Esophagus muscularis mucosa (tissue), 4 donors: Measurements from ENCODE around the gene CNPY4. TPM values are rescaled to one million over a fixed set of nuclear protein-coding genes. Genes with fewer than 3 reads are reported as not detected.

Experiments used
- DNase-seq: peaks from one replicate; pipeline ENCODE4 v3.0.0-alpha.2; 2017; ENCODE audit errors: extremely low spot score
- H3K27ac ChIP-seq, 4 donors: fragments of 200-600 bp; sonication (generic); replicated peaks in 1 of 4; 1 replicate in 3 of 4; 2 replicates in 1 of 4; pipeline ENCODE4 v1.5.1; 2016 to 2019; ENCODE audit warnings: mild to moderate bottlenecking in 1 of 4
- H3K27me3 ChIP-seq, 4 donors: fragments of 200-600 bp; sonication (generic); one replicate each; pipeline versions ENCODE4 v1.5.1 to v1.6.0; 2016 to 2019
- H3K36me3 ChIP-seq, 4 donors: fragments of 200-600 bp; sonication (generic); one replicate each; pipeline ENCODE4 v1.5.1; 2016 to 2019
- H3K4me1 ChIP-seq, 4 donors: fragments of 200-600 bp; sonication (generic); one replicate each; pipeline ENCODE4 v1.5.1; 2016 to 2019
- H3K4me3 ChIP-seq, 4 donors: fragments of 200-600 bp; sonication (generic); 1 replicate in 2 of 4; 2 replicates in 2 of 4; pipeline ENCODE4 v1.5.1; 2016 to 2019; ENCODE audit warnings: mild to moderate bottlenecking in 4 of 4, moderate library complexity in 1 of 4
- H3K9me3 ChIP-seq, 4 donors: fragments of 200-600 bp; sonication (generic); 1 replicate in 3 of 4; 2 replicates in 1 of 4; pipeline ENCODE4 v1.5.1; 2016 to 2019
- EP300 ChIP-seq: sonication (generic); formaldehyde crosslinking; IDR thresholded peaks from one replicate; pipeline ENCODE4 v1.6.1; 2017; ENCODE audit warnings: antibody characterized with exemption
- POLR2A ChIP-seq: fragments of 450-650 bp; IDR thresholded peaks from one replicate; pipeline ENCODE4 v1.6.1; 2017; ENCODE audit warnings: antibody characterized with exemption, moderate library complexity, mild to moderate bottlenecking, low read depth
- POLR2AphosphoS5 ChIP-seq, 2 donors: sonication (generic); formaldehyde crosslinking; IDR thresholded peaks; one replicate each; pipeline ENCODE4 v1.6.1; 2017; ENCODE audit warnings: antibody characterized with exemption in 2 of 2
- WGBS: methylation state at CpG from one replicate; pipeline ENCODE4 v1.1.5; 2018; 5-methylcytosine and 5-hydroxymethylcytosine counted together
- intact Hi-C: fragments of 100-400 bp; cut with DNase I; formaldehyde crosslinking; loops from one replicate; pipeline ENCODE4 v1.15.1; 2023
- total RNA-seq, 4 donors: library from RNA; depleted of rRNA; stranded (reverse); fragments of >200 nt; gene quantifications; one replicate each; pipeline versions ENCODE4 v1.1.0 to v1.2.1, GENCODE V29; 2016
- TF ChIP-seq, protein P1 (sequence below), 3 experiments: fragments of 200-600 bp in 2 of 3; fragments of 450-650 bp in 1 of 3; sonication (generic) in 2 of 3; IDR thresholded peaks; one replicate each; pipeline ENCODE4 v1.5.1; 2017 to 2019; ENCODE audit warnings: antibody characterized with exemption in 3 of 3, mild to moderate bottlenecking in 2 of 3, moderate library complexity in 1 of 3

CNPY4 gene
- total RNA-seq, 4 donors from 2014 or later: 8.3 to 16.2 (median 13.3) TPM

DNA sequence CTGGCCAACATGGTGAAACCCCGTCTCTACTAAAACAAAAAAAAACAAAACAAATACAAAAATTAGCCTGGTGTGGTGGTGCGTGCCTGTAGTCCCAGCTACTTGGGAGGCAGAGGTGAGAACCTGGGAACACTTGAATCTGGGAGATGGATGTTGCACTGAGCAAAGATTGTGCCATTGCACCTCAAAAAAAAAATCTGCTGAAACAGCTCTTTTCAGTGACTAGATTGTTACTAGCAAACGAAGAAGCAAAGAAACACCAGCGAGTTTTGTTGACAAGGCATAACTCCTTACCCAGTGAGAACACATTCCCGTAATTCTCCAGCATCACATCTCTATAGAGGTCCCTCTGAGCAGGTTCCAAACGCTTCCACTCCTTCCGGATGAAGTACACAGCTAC is 44.6 kb upstream of the CNPY4 start:
- Histone ChIP-seq H3K27me3 (no peaks in the 10 kb centered on the region), H3K4me3 (no peak overlapping the region), H3K9me3 (peaks cover 0 to 29% (median 21%) of the 10 kb centered on the region in 4 donors), H3K36me3 (peaks cover 63 to 100% (median 98%) of the 10 kb centered on the region in 4 donors), H3K4me1 (peaks cover 9 to 20% (median 14%) of the 10 kb centered on the region in 4 donors), H3K27ac (no peak overlapping the region)
- intact Hi-C loops: no loop called here
- WGBS: 95% methylated on average over 7 of the region's 7 CpGs
- DNase-seq: no peak
- no peak for TF ChIP-seq POLR2A
- TF ChIP-seq POLR2AphosphoS5 (IDR thresholded peaks at IDR 0.05): no peak
- TF ChIP-seq EP300: no peak
- TF ChIP-seq, protein P1, sequence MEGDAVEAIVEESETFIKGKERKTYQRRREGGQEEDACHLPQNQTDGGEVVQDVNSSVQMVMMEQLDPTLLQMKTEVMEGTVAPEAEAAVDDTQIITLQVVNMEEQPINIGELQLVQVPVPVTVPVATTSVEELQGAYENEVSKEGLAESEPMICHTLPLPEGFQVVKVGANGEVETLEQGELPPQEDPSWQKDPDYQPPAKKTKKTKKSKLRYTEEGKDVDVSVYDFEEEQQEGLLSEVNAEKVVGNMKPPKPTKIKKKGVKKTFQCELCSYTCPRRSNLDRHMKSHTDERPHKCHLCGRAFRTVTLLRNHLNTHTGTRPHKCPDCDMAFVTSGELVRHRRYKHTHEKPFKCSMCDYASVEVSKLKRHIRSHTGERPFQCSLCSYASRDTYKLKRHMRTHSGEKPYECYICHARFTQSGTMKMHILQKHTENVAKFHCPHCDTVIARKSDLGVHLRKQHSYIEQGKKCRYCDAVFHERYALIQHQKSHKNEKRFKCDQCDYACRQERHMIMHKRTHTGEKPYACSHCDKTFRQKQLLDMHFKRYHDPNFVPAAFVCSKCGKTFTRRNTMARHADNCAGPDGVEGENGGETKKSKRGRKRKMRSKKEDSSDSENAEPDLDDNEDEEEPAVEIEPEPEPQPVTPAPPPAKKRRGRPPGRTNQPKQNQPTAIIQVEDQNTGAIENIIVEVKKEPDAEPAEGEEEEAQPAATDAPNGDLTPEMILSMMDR (IDR thresholded peaks at IDR 0.05): no peak

DNA sequence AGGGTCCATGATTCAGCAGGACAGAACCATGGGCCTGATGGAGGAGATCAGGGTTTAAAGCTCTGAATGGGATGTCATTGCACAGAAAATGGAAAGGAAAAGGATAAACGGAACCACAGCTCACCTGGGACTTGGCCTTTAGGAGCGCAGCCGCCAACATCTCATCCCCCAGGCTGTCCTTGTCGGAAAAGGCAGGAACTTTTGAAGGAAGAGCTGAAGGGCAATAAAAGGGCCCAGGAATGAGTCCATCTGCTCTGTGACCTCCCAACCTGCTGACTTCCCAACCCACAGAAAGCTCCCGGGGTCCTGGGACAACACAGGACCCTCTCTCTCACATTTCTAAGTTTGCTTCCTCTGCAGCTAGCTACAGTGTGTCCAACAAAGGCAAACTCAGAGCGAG is 44.0 kb upstream of the CNPY4 start:
- intact Hi-C loops: no loop called here
- H3K27ac ChIP-seq: no peak overlapping the region
- peaks cover 58 to 96% (median 92%) of the 10 kb centered on the region in 4 donors for H3K36me3 ChIP-seq
- H3K4me3 ChIP-seq: no peak overlapping the region
- H3K9me3 ChIP-seq: peaks cover 0 to 25% (median 20%) of the 10 kb centered on the region in 4 donors
- peaks cover 15 to 26% (median 19%) of the 10 kb centered on the region in 4 donors for H3K4me1 ChIP-seq
- H3K27me3 ChIP-seq: no peaks in the 10 kb centered on the region
- 92% methylated on average over 6 of the region's 6 CpGs for WGBS
- no peak for DNase-seq
- TF ChIP-seq, protein P1 (IDR thresholded peaks at IDR 0.05): no peak
- TF ChIP-seq EP300: no peak
- TF ChIP-seq POLR2A: no peak
- TF ChIP-seq POLR2AphosphoS5 (IDR thresholded peaks at IDR 0.05): no peak

DNA sequence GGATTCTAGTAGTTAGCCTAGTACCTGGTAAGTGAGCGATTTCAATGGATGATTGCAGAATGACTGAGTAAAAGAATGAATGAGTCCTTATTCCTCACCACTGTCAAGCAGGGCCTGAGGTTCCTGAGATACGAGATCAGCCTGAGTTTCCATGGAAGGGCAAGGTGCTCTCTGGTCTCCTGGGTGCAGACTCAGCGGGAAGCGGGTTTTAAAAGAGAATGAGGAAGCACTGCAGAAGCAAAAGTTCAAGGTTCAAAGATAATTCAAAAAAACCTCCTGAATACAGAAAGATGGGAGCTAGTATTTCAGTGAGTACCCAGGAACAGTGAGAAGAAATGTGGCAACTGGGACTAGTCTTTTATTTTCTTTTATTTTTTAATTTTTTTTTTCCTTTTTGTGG is 42.2 kb upstream of the CNPY4 start:
- peaks cover 40 to 78% (median 74%) of the 10 kb centered on the region in 4 donors for H3K36me3 ChIP-seq
- H3K27me3 ChIP-seq: no peaks in the 10 kb centered on the region
- H3K4me3 ChIP-seq: no peak overlapping the region
- intact Hi-C loops: no loop called here
- 90% methylated on average over 4 of the region's 4 CpGs for WGBS
- TF ChIP-seq, protein P1 (IDR thresholded peaks at IDR 0.05): no peak
- TF ChIP-seq EP300 (no peak), POLR2A (no peak), POLR2AphosphoS5 (IDR thresholded peaks at IDR 0.05) (no peak)
- peaks cover 0 to 7% (median 3%) of the 10 kb centered on the region in 4 donors for H3K9me3 ChIP-seq
- H3K4me1 ChIP-seq: peaks cover 22 to 38% (median 30%) of the 10 kb centered on the region in 4 donors
- no peak for DNase-seq
- H3K27ac ChIP-seq: no peak overlapping the region

DNA sequence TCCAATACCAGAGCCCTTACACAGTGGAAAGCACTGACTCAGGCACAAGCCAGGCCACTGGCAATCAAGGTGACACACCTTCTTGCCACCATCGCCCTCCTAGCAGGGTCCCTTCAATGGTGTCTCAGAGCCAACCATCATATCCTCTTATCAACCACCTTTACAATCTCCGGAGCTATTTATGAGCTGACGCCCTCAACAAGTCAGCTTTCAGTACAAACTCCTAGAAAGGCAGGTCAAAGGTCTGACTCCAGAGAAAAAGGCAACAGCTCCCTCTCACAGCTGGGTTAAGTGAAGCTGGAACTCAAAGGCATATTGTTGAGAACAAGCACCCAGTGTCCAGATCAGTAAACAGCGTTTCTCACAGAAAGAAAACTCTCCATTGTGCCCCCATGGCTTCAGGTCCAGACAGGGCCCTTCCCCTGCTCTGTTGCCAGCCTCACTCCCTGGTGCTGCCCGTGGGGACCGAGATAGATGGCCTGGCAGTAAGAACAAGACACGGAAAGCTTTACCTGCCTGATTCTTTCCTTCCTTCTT is 40.3 kb upstream of the CNPY4 start:
- Histone ChIP-seq H3K27ac (no peak overlapping the region), H3K4me3 (no peak overlapping the region), H3K27me3 (no peaks in the 10 kb centered on the region), H3K4me1 (peaks cover 29 to 44% (median 38%) of the 10 kb centered on the region in 4 donors), H3K9me3 (no peaks in the 10 kb centered on the region), H3K36me3 (peaks cover 22 to 59% (median 55%) of the 10 kb centered on the region in 4 donors)
- no peak for TF ChIP-seq EP300
- no peak for TF ChIP-seq POLR2AphosphoS5 (IDR thresholded peaks at IDR 0.05)
- TF ChIP-seq POLR2A: no peak
- TF ChIP-seq, protein P1 (IDR thresholded peaks at IDR 0.05): no peak
- WGBS: 77% methylated on average over 7 of the region's 7 CpGs
- DNase-seq: no peak
- intact Hi-C loops: no loop called here
